HG03565 (cell line): ENCODE data around the gene ZDHHC8.
"Not testable (repeated sequence)": the region's sequence is repeated elsewhere in the genome, so short reads cannot be mapped to it uniquely, and the experiment has no call there.

Source experiments
- ATAC-seq: cut with Tn5 transposase; IDR thresholded peaks from one replicate; pipeline ENCODE4 v1.9.1; 2021; ENCODE audit warnings: mild to moderate bottlenecking, moderate library complexity; ENCODE audit not compliant: unreplicated experiment

The ZDHHC8 gene

GRCh38 chr22:20157430-20158183 lies 26.0 kb downstream of the ZDHHC8 start:
- ATAC-seq: no peak

- ATAC-seq: no peak
Measured at GRCh38 chr22:20158391-20159036, 26.9 kb downstream of the ZDHHC8 start.

- no peak for ATAC-seq
Measured at GRCh38 chr22:20159076-20159475, 27.5 kb downstream of the ZDHHC8 start.

- not testable (repeated sequence) for ATAC-seq
Measured at GRCh38 chr22:20159531-20159930, 27.9 kb downstream of the ZDHHC8 start.

GRCh38 chr22:20160041-20160440 lies 28.4 kb downstream of the ZDHHC8 start:
- no peak for ATAC-seq

- no peak for ATAC-seq
Measured at GRCh38 chr22:20164863-20165262, 33.3 kb downstream of the ZDHHC8 start.

GRCh38 chr22:20165421-20165820 lies 33.8 kb downstream of the ZDHHC8 start:
- ATAC-seq: no peak

- no peak for ATAC-seq
Measured at GRCh38 chr22:20165913-20166312, 34.3 kb downstream of the ZDHHC8 start.

- ATAC-seq: no peak
Measured at GRCh38 chr22:20166703-20167102, 35.1 kb downstream of the ZDHHC8 start.

- ATAC-seq: no peak
Measured at GRCh38 chr22:20167643-20168322, 36.2 kb downstream of the ZDHHC8 start.

GRCh38 chr22:20169253-20169822 lies 37.7 kb downstream of the ZDHHC8 start:
- ATAC-seq: no peak

GRCh38 chr22:20170170-20170569 lies 38.6 kb downstream of the ZDHHC8 start:
- ATAC-seq: no peak

GRCh38 chr22:20171288-20172140 lies 39.9 kb downstream of the ZDHHC8 start:
- no peak for ATAC-seq

- ATAC-seq: no peak
Measured at GRCh38 chr22:20172141-20172613, 40.6 kb downstream of the ZDHHC8 start.

GRCh38 chr22:20173246-20173645 lies 41.6 kb downstream of the ZDHHC8 start:
- no peak for ATAC-seq

- no peak for ATAC-seq
Measured at GRCh38 chr22:20173772-20174171, 42.2 kb downstream of the ZDHHC8 start.

- no peak for ATAC-seq
Measured at GRCh38 chr22:20174785-20175596, 43.4 kb downstream of the ZDHHC8 start.

GRCh38 chr22:20175597-20175900 lies 43.9 kb downstream of the ZDHHC8 start:
- no peak for ATAC-seq

- ATAC-seq: no peak
Measured at GRCh38 chr22:20176421-20177085, 44.9 kb downstream of the ZDHHC8 start.
